Memory B cell (primary cell): ENCODE results near the gene THSD8.

Experiments used
- ATAC-seq: fragments of 150-1000 bp; cut with Tn5 transposase; 2 replicates; pipeline ENCODE4 v1.10.0; 2021; ENCODE audit warnings: low read depth, mild to moderate bottlenecking, moderate library complexity
- DNase-seq, 2 donors: peaks; one replicate each; pipeline ENCODE4 v3.0.0; 2022; ENCODE audit warnings: low spot score in 2 of 2
- H3K27ac Mint-ChIP-seq: one replicate; pipeline ENCODE4 v1.8.0; 2022; ENCODE audit warnings: mild to moderate bottlenecking, moderate library complexity, mixed read lengths
- H3K27me3 Mint-ChIP-seq: one replicate; pipeline ENCODE4 v1.8.0; 2022; ENCODE audit warnings: mixed read lengths
- H3K36me3 Mint-ChIP-seq: one replicate; pipeline ENCODE4 v1.8.0; 2022; ENCODE audit warnings: mild to moderate bottlenecking, mixed read lengths
- H3K4me1 Mint-ChIP-seq: one replicate; pipeline ENCODE4 v1.8.0; 2022; ENCODE audit warnings: mixed read lengths
- H3K4me3 Mint-ChIP-seq: one replicate; pipeline ENCODE4 v1.8.0; 2022; ENCODE audit warnings: mild to moderate bottlenecking, moderate library complexity, mixed read lengths
- H3K9me3 Mint-ChIP-seq: one replicate; pipeline ENCODE4 v1.8.0; 2022; ENCODE audit warnings: mixed read lengths

The THSD8 gene

GRCh38 chr19:12801466-12802266, at the start of gene THSD8, which contains the start of gene PRDX2:
Gene THSD8, plus strand, starts transcription at chr19:12802069. Its CDS starts 3 bp downstream, at chr19:12802072.
Gene PRDX2, minus strand, starts transcription at chr19:12801800. Its CDS starts 539 bp downstream, at chr19:12801261.
- H3K4me3 Mint-ChIP-seq, result peak within 1 kb of the TSS; percentile 84
- no peak within 1 kb of the TSS for H3K27ac Mint-ChIP-seq
- ATAC-seq, result peak; percentile 65
- H3K36me3 Mint-ChIP-seq, result no peaks in the 10 kb centered on the region
- peaks cover 18% of the 10 kb centered on the region for H3K4me1 Mint-ChIP-seq
- peaks cover 2% of the 10 kb centered on the region for H3K27me3 Mint-ChIP-seq
- peak; percentile 65 to 67 for DNase-seq
- H3K9me3 Mint-ChIP-seq, result no peaks in the 10 kb centered on the region

- no peak for DNase-seq
- Mint-ChIP-seq H3K27me3 (peaks cover 33% of the 10 kb centered on the region), H3K9me3 (no peaks in the 10 kb centered on the region), H3K27ac (no peak overlapping the region), H3K4me3 (no peak overlapping the region), H3K36me3 (no peaks in the 10 kb centered on the region), H3K4me1 (peaks cover 5% of the 10 kb centered on the region)
- no peak for ATAC-seq
Observed at GRCh38 chr19:12754465-12755196, 47.2 kb upstream of the THSD8 start.

GRCh38 chr19:12756150-12756883, 45.6 kb upstream of the THSD8 start:
- H3K4me1 Mint-ChIP-seq, result no peaks in the 10 kb centered on the region
- DNase-seq, result no peak
- ATAC-seq, result no peak
- no peak overlapping the region for H3K27ac Mint-ChIP-seq
- H3K36me3 Mint-ChIP-seq, result no peaks in the 10 kb centered on the region
- no peak overlapping the region for H3K4me3 Mint-ChIP-seq
- H3K27me3 Mint-ChIP-seq, result peaks cover 23% of the 10 kb centered on the region
- H3K9me3 Mint-ChIP-seq, result no peaks in the 10 kb centered on the region

GRCh38 chr19:12757544-12758274, 44.2 kb upstream of the THSD8 start:
- Mint-ChIP-seq H3K9me3 (no peaks in the 10 kb centered on the region), H3K27me3 (peaks cover 18% of the 10 kb centered on the region), H3K36me3 (no peaks in the 10 kb centered on the region), H3K4me1 (no peaks in the 10 kb centered on the region), H3K27ac (no peak overlapping the region), H3K4me3 (peak overlapping the region; percentile 32)
- DNase-seq (peak; percentile 63 to 75), ATAC-seq (peak; percentile 74)

GRCh38 chr19:12759686-12760085, 42.2 kb upstream of the THSD8 start:
- ATAC-seq, result no peak
- Mint-ChIP-seq H3K27ac (no peak overlapping the region), H3K4me1 (no peaks in the 10 kb centered on the region), H3K9me3 (no peaks in the 10 kb centered on the region), H3K27me3 (peaks cover 13% of the 10 kb centered on the region), H3K36me3 (no peaks in the 10 kb centered on the region), H3K4me3 (no peak overlapping the region)
- DNase-seq, result no peak

- Mint-ChIP-seq H3K4me1 (peaks cover 5% of the 10 kb centered on the region), H3K27me3 (peaks cover 1% of the 10 kb centered on the region), H3K36me3 (no peaks in the 10 kb centered on the region), H3K9me3 (no peaks in the 10 kb centered on the region), H3K27ac (no peak overlapping the region), H3K4me3 (no peak overlapping the region)
- ATAC-seq, result no peak
- no peak for DNase-seq
Observed at GRCh38 chr19:12763100-12763499, 38.8 kb upstream of the THSD8 start.

GRCh38 chr19:12764698-12765097, 37.2 kb upstream of the THSD8 start:
- Mint-ChIP-seq H3K9me3 (no peaks in the 10 kb centered on the region), H3K4me3 (no peak overlapping the region), H3K27me3 (no peaks in the 10 kb centered on the region), H3K4me1 (peaks cover 7% of the 10 kb centered on the region), H3K27ac (no peak overlapping the region), H3K36me3 (no peaks in the 10 kb centered on the region)
- DNase-seq, result no peak
- ATAC-seq, result no peak

GRCh38 chr19:12766051-12766521, 35.8 kb upstream of the THSD8 start:
- Mint-ChIP-seq H3K4me1 (peaks cover 12% of the 10 kb centered on the region), H3K9me3 (no peaks in the 10 kb centered on the region), H3K36me3 (no peaks in the 10 kb centered on the region), H3K27ac (no peak overlapping the region), H3K27me3 (no peaks in the 10 kb centered on the region), H3K4me3 (peak overlapping the region; percentile 5)
- ATAC-seq (peak; percentile 74), DNase-seq (peak; percentile 81 to 93)

GRCh38 chr19:12767150-12767549, 34.7 kb upstream of the THSD8 start:
- DNase-seq, result no peak
- Mint-ChIP-seq H3K36me3 (no peaks in the 10 kb centered on the region), H3K27me3 (no peaks in the 10 kb centered on the region), H3K27ac (no peak overlapping the region), H3K4me3 (no peak overlapping the region), H3K4me1 (peaks cover 12% of the 10 kb centered on the region), H3K9me3 (no peaks in the 10 kb centered on the region)
- ATAC-seq, result no peak

GRCh38 chr19:12767666-12768065, 34.2 kb upstream of the THSD8 start:
- DNase-seq (no peak), ATAC-seq (no peak)
- Mint-ChIP-seq H3K27me3 (no peaks in the 10 kb centered on the region), H3K36me3 (no peaks in the 10 kb centered on the region), H3K27ac (no peak overlapping the region), H3K4me1 (peaks cover 12% of the 10 kb centered on the region), H3K9me3 (no peaks in the 10 kb centered on the region), H3K4me3 (no peak overlapping the region)

- no peak for DNase-seq
- Mint-ChIP-seq H3K4me3 (peak overlapping the region; percentile 35), H3K9me3 (no peaks in the 10 kb centered on the region), H3K27ac (no peak overlapping the region), H3K36me3 (no peaks in the 10 kb centered on the region), H3K4me1 (peaks cover 17% of the 10 kb centered on the region), H3K27me3 (no peaks in the 10 kb centered on the region)
- peak; percentile 84 for ATAC-seq
Observed at GRCh38 chr19:12769689-12770088, 32.2 kb upstream of the THSD8 start.

GRCh38 chr19:12770922-12771321, 30.9 kb upstream of the THSD8 start:
- H3K4me1 Mint-ChIP-seq, result peaks cover 16% of the 10 kb centered on the region
- no peaks in the 10 kb centered on the region for H3K27me3 Mint-ChIP-seq
- H3K9me3 Mint-ChIP-seq, result no peaks in the 10 kb centered on the region
- no peaks in the 10 kb centered on the region for H3K36me3 Mint-ChIP-seq
- DNase-seq, result no peak
- no peak for ATAC-seq
- H3K4me3 Mint-ChIP-seq, result no peak overlapping the region
- no peak overlapping the region for H3K27ac Mint-ChIP-seq

- ATAC-seq (no peak), DNase-seq (no peak)
- no peak overlapping the region for H3K27ac Mint-ChIP-seq
- H3K4me3 Mint-ChIP-seq, result no peak overlapping the region
- H3K36me3 Mint-ChIP-seq, result no peaks in the 10 kb centered on the region
- no peaks in the 10 kb centered on the region for H3K9me3 Mint-ChIP-seq
- H3K27me3 Mint-ChIP-seq, result no peaks in the 10 kb centered on the region
- H3K4me1 Mint-ChIP-seq, result peaks cover 14% of the 10 kb centered on the region
Observed at GRCh38 chr19:12772323-12772722, 29.5 kb upstream of the THSD8 start.
